ES-I3 (cell line): Measurements from ENCODE around the gene SDSL.

Experiments
- H3K36me3 ChIP-seq: 2 replicates; pipeline ENCODE4 v1.6.1; 2013; ENCODE audit warnings: mild to moderate bottlenecking, low read length, control low read depth, moderate library complexity; ENCODE audit not compliant: insufficient read depth
- H3K4me1 ChIP-seq: 2 replicates; pipeline ENCODE4 v1.6.1; 2013; ENCODE audit warnings: mild to moderate bottlenecking, control low read depth, low read length; ENCODE audit not compliant: insufficient read depth
- H3K9ac ChIP-seq: 2 replicates; pipeline ENCODE4 v1.6.1; 2013; ENCODE audit warnings: low read depth, mild to moderate bottlenecking, low read length, moderate library complexity
- H3K9me3 ChIP-seq: 2 replicates; pipeline ENCODE4 v1.6.1; 2013; ENCODE audit warnings: mild to moderate bottlenecking, low read length, moderate library complexity; ENCODE audit not compliant: control insufficient read depth, insufficient read depth

Gene SDSL

GRCh38 chr12:113478351-113479011 is 56.3 kb downstream of the SDSL start:
- H3K4me1 ChIP-seq: peaks cover 18% of the 10 kb centered on the region

GRCh38 chr12:113479216-113479589 is 57.0 kb downstream of the SDSL start:
- H3K36me3 ChIP-seq: no peaks in the 10 kb centered on the region
- no peaks in the 10 kb centered on the region for H3K9me3 ChIP-seq
- no peak overlapping the region; the same call in 1 of the 2 replicates for H3K9ac ChIP-seq
- H3K4me1 ChIP-seq: peaks cover 11% of the 10 kb centered on the region

More at GRCh38 chr12:113478351-113479011, 56.3 kb downstream of the SDSL start:
- Histone ChIP-seq H3K9ac (peak overlapping the region; percentile 13; the same call in 1 of the 2 replicates), H3K9me3 (no peaks in the 10 kb centered on the region), H3K36me3 (no peaks in the 10 kb centered on the region)

- Histone ChIP-seq H3K4me1 (peaks cover 11% of the 10 kb centered on the region), H3K36me3 (no peaks in the 10 kb centered on the region), H3K9me3 (no peaks in the 10 kb centered on the region), H3K9ac (peak overlapping the region; percentile 25; the same call in 1 of the 2 replicates)
Measured at GRCh38 chr12:113479590-113480335, 57.6 kb downstream of the SDSL start.

DNA sequence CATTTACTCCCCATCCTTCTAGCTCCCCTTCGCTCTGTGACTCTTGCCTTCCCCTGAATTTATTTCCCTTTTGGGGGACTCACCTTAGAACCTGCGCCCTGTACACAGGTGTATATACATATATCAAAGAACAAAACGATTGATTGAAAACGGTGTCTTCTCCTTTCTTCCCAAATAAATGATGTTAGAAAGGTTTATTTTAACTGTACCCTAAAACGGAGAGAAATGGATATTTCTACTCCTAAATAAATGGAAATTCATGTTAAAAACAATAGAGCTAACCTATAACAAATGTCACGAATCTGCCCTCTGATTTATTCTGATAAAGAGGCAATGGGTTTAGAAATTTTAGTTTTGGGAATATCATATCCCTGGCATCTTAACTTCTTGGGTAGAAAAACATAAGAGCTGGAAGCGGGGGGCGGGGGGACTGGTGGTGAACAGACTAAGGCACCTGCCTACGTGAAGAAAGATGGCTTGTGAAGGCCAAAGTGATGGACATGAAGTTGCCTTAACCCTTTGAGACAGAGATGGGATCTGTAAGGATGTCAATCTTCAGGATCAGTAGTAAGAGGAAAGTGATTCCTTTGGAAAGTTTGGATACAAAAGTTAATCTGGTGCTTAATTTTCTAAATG is 58.3 kb downstream of the SDSL start:
- Histone ChIP-seq H3K9me3 (no peaks in the 10 kb centered on the region), H3K9ac (no peak overlapping the region), H3K4me1 (peaks cover 11% of the 10 kb centered on the region), H3K36me3 (no peaks in the 10 kb centered on the region)

- Histone ChIP-seq H3K36me3 (no peaks in the 10 kb centered on the region), H3K9ac (no peak overlapping the region), H3K9me3 (no peaks in the 10 kb centered on the region), H3K4me1 (peaks cover 11% of the 10 kb centered on the region)
Measured at GRCh38 chr12:113482334-113482733, 60.2 kb downstream of the SDSL start.

GRCh38 chr12:113485330-113485729 is 63.1 kb downstream of the SDSL start:
- no peak overlapping the region for H3K9ac ChIP-seq
- H3K4me1 ChIP-seq: no peaks in the 10 kb centered on the region; the same call in 1 of the 2 replicates
- H3K36me3 ChIP-seq: no peaks in the 10 kb centered on the region
- no peaks in the 10 kb centered on the region for H3K9me3 ChIP-seq

DNA sequence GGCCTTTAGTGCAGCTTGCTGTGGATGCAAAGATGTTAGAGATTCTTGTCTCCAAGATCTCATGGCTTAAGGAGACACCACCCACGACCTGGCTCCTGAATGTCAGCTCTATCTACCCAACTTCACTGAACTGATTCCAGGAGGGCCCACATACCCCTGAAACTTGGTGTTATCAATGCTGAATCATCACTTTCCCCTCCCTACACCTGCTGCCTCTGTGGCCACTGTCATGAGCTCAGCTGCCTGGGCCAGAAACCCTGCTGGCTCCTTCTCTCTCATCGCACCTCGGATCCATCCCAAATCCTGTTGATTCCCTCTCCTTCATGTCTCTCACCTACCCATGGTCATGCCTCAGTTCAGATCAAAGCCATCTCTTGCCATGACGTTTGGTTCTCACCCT is 64.5 kb downstream of the SDSL start:
- Histone ChIP-seq H3K4me1 (no peaks in the 10 kb centered on the region; the same call in 1 of the 2 replicates), H3K9me3 (no peaks in the 10 kb centered on the region), H3K9ac (no peak overlapping the region), H3K36me3 (no peaks in the 10 kb centered on the region)
